ENCODE measurements around the gene DLGAP1. TPM values are rescaled to one million over a fixed set of nuclear protein-coding genes. Genes with fewer than 3 reads are reported as not detected.

The DLGAP1 gene
- total and polyA plus RNA-seq, 2 of the 8 experiments (the other 6 are each of a cell fraction or from before 2014, with no cell fraction given): 11.8 to 16.9 TPM

GRCh38 chr18:3502650-3503049, 952.5 kb downstream of the DLGAP1 start (continued):
- TF ChIP-seq TBP (IDR thresholded peaks at IDR 0.05; ENCODE audit: low read depth, low read length) (no peak), SP1 (IDR thresholded peaks at IDR 0.05; ENCODE audit: low read depth, low read length) (no peak)
